NOMO-1 (cell line): Measurements from ENCODE around the gene OGFOD1.

Experiments
- DNase-seq, 2 experiments: peaks; one replicate each; lab custom pipeline; 2025; ENCODE audit not compliant: unreplicated experiment in 2 of 2; lab: John Stamatoyannopoulos, UW

Gene OGFOD1

GRCh38 chr16:56450986-56451752 lies at the start of gene OGFOD1, which contains the start of gene NUDT21:
Gene OGFOD1, plus strand, starts transcription at chr16:56451554. Its CDS starts 59 bp downstream, at chr16:56451613.
Gene NUDT21, minus strand, starts transcription at chr16:56451332. Its CDS starts 130 bp downstream, at chr16:56451202.
- DNase-seq = peak; percentile 99 to 100

- DNase-seq = no peak
These were observed 45.2 kb upstream of the OGFOD1 start for GRCh38 chr16:56405977-56406672.

GRCh38 chr16:56408379-56409098 lies 42.8 kb upstream of the OGFOD1 start:
- DNase-seq = no peak

- DNase-seq = peak in 1 of 2 experiments; percentile 23
These were observed 42.2 kb upstream of the OGFOD1 start for GRCh38 chr16:56409195-56409594.

GRCh38 chr16:56411123-56411522 lies 40.2 kb upstream of the OGFOD1 start:
- DNase-seq = no peak

- DNase-seq = no peak
These were observed 39.7 kb upstream of the OGFOD1 start for GRCh38 chr16:56411624-56412023.

GRCh38 chr16:56413381-56413780 lies 38.0 kb upstream of the OGFOD1 start:
- no peak for DNase-seq

GRCh38 chr16:56414366-56414765 lies 37.0 kb upstream of the OGFOD1 start:
- DNase-seq = no peak

- DNase-seq = peak; percentile 15 to 64
These were observed 35.5 kb upstream of the OGFOD1 start for GRCh38 chr16:56415875-56416274.

- no peak for DNase-seq
These were observed 34.2 kb upstream of the OGFOD1 start for GRCh38 chr16:56417138-56417537.

- DNase-seq = no peak
These were observed 31.4 kb upstream of the OGFOD1 start for GRCh38 chr16:56419740-56420548.

GRCh38 chr16:56420613-56421012 lies 30.7 kb upstream of the OGFOD1 start:
- no peak for DNase-seq

- DNase-seq = no peak
These were observed 30.0 kb upstream of the OGFOD1 start for GRCh38 chr16:56421313-56421712.

- no peak for DNase-seq
These were observed 29.2 kb upstream of the OGFOD1 start for GRCh38 chr16:56421976-56422669.

- no peak for DNase-seq
These were observed 28.4 kb upstream of the OGFOD1 start for GRCh38 chr16:56422896-56423441.

- peak in 1 of 2 experiments; percentile 79 for DNase-seq
These were observed 27.6 kb upstream of the OGFOD1 start for GRCh38 chr16:56423584-56424403.

- no peak for DNase-seq
These were observed 27.0 kb upstream of the OGFOD1 start for GRCh38 chr16:56424404-56424764.

- no peak for DNase-seq
These were observed 26.4 kb upstream of the OGFOD1 start for GRCh38 chr16:56424791-56425438.
